SK-N-DZ (cell line): Measurements from ENCODE around the gene CASQ1.

Experiments
- DNase-seq: peaks from one replicate; pipeline ENCODE4 v3.0.0-alpha.2; 2015; ENCODE audit warnings: low spot score

The CASQ1 gene

DNA sequence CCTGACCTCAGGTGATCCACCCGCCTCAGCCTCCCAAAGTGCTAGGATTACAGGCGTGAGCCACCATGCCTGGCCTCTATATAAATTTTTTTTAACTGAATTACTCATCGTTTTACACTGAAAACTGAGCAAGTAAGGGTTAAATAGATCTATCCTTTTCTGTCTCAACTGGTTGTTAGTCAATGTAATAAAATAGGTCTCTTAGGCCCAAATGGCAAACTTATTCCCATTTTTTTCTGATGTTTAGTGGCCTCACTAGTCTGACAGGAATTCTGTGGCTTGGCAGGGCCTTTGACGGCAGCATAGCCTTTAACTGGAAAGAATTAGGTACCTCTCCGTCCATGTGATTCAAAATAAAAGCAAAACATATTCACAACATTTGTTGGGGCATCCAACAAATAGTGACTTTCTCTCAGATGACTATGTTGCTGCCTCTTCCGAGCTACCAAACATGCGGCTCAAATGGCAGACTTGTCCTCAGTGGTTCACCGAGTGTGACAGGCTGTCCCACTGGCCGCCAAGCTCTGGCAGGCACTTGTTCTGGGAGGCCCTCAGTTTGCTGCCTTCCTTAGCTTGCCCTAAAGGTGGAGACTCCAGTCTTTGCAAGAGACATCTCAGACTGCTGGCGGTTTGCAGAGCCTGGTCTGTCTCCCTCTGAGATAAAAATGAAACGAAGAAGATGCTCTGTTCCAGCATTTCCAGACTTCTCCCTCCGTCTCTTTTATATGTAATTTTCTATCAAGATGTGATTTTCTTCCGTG, 21.6 kb upstream of the CASQ1 start:
- DNase-seq = no peak

DNA sequence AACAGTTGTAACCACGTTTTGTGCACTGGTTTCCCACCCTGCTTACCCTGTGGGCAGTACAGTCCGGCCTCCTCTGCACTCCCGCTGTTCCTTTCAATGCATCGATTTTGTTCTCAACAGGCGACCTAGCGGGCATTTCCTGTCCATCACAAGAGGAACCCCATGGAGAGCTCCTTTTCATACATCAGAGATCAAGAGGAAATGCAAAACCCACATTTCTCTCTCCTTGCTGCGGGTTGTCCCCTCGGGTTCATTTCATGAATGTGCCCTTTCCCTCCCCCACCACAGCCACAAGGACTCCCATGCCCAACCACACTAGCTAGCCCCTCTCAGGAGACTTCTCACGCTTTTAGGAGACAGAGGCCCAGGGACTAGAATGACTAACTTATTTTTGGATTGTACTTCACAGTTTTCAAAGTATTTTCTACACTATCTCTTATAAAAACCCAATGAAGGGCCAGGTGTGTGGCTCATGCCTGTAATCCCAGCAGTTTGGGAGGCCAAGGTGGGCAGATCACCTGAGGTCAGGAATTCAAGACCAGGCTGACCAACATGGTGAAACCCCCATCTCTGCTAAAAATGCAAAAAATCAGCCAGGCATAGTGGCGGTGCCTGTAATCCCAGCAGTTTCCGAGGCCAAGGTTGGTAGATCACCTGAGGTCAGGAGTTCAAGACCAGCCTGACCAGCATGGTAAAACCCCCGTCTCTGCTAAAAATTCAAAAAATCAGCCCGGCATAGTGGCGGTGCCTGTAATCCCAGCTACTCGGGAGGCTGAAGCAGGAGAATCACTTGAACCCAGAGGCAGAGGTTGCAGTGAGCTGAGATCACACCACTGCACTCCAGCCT, 20.6 kb upstream of the CASQ1 start:
- DNase-seq = no peak

DNA sequence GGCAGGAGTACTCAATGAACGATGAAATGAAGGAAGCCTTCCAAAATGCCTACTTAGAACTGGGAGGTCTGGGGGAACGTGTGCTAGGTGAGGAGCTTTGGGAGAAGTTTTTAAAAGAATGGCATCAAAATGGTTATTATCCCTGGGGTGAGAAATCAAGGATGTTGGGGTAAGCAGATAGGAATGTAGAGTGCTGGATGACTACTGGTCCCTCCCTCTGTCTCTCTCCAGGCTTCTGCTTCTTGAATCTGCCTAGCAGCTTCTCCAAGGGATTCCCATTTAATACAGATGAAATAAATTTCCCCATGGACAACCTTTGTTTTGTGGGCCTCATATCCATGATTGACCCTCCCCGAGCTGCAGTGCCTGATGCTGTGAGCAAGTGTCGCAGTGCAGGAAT, 19.0 kb upstream of the CASQ1 start:
- DNase-seq = no peak

DNA sequence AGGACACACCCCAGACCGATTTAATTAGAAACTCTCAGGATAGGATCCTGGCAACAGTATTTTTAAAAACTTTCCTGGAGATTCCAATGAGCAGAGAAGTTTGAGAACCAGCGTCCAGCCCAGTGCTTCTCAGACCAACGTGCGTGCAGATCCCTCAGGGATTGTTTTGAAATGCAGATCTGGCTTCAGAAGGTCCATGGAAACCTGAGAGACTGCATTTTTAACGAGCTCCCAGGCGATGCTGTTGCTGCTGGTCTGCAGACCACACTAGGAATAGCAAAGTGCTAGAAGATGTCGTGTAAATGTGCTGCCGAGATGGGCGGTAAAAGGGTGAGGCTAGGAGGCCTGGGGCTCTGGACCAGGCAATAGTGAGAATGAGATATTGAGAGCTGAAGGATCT, 18.4 kb upstream of the CASQ1 start:
- DNase-seq = no peak

DNA sequence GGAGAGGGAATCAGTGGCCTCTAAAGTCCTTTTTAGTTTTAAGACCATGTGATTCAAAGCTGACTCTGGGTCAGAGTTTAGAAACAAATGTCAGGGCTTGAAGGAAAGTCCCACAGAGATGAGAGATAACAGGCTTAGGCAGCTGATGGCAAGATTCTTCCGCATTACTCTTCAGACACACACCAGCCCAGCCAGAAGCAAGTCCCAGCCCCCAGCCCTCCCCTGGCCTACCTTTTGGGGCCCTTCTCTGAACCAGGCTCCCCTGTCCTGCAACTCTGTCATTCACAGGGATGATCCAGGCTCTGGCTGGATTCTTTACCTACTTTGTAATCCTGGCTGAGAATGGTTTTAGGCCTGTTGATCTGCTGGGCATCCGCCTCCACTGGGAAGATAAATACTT, 13.1 kb upstream of the CASQ1 start:
- DNase-seq = no peak

DNA sequence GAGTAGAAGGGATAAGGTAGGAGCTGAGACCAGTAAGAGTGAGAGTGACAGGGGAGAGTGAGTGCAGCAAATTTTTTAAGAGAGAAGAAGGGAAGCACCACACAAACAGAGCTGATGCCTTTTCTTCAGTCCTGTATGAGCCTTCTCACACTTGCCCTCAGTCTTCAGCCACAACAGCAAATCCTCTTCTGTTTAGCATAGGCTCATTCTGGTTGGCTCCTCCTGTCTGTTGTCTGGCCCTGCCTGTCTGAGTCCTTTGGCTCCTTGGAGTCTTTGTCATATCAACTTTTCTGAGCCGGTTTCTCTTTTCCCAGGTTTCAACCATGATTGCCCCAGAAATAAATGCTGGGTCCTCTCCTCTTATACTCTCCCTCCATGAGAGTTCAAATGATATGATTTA, 12.7 kb upstream of the CASQ1 start:
- DNase-seq = no peak

DNA sequence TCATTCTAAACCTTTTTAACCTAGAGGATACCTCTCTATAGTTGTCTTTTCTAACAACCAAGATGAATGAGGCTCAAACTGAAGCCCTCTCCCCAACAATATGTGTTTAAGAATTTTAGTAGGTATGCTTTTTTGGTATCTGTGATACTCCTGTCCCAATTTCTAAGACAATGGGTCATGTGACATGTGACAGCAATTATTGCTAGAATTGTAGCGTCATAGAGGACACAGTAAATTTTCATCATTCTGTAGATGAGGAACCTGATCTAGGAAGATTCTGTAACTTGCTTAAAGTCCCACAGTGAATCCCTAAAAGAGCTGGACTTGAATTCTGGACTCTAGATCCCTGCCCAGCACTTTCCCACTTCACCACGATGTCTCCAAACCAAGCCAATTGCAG, 11.6 kb upstream of the CASQ1 start:
- DNase-seq = no peak

DNA sequence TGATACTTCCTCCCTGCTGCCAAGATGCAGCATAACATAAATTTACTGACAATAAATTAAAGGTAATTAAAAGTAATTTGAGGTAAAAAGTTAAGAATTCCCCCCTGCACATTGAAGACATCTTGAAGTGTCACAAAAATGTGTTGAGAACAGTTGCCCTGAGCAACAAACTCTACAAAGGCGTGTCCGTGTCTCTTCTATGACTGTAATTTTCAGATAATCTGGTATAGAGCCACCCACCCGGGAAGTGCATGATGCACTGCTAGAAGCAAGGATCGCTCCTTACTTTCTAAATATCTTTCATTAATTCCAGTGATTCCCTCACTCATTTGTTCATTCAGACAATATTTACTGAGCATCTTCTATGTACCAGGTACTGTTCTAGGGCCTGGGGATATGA, 11.0 kb upstream of the CASQ1 start:
- DNase-seq = no peak

DNA sequence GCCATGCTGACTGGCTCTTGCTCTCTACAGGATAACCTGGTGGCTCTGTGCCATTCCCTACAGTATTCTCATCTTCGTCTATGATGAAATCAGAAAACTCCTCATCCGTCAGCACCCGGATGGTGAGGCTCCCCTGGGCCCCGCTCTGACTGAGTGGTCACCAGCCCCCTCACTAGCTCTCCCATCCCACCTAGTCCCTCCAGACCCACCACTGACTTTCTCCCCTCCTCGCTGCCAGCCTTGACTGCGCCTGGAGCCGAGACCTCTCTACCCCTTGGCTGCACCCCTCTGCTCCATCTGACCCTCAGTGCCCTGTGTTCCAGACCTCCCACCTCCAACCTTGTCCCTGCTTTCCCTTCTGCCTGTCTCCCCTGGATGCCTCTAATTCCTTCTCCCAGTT, 4.1 kb upstream of the CASQ1 start:
- no peak for DNase-seq

DNA sequence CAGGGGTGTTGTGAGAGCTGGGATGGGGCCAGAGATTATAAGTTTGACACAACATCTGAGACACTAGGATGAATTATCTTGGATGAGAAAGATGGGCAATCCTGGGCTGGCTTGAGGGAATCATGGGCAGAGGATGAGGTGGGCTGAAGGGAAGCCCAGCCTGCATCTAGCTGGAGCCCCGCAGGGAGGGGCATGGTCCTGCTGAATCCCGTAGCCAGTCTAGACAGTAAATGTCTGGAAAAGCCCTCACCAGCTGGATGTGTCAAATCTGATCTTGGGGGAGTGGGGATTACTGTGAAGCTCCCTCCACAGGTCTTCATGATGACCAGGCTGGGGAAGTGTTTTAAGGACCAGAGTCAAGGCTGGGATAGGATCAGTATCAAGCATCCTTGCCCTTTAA, 3.6 kb upstream of the CASQ1 start:
- no peak for DNase-seq

DNA sequence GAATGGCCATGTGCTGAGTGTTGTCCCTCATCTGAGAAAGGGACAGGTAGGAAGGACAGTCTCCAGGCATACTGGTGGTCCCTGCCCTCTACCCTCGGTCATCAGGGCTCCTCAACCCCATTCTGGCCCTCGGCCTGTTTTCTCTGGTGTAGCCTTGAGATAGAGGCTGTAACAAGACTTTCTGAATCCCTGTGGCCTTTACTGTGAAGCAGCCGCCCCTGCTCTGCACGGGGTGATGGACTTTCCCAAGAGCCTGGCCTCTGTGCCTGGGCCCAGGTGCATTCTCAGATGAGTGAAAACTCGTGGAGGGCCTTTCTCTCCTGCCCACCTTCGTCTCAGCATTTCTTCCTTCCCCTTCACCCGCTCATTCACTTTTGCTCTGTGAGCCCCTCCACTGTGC, 3.0 kb upstream of the CASQ1 start:
- no peak for DNase-seq

DNA sequence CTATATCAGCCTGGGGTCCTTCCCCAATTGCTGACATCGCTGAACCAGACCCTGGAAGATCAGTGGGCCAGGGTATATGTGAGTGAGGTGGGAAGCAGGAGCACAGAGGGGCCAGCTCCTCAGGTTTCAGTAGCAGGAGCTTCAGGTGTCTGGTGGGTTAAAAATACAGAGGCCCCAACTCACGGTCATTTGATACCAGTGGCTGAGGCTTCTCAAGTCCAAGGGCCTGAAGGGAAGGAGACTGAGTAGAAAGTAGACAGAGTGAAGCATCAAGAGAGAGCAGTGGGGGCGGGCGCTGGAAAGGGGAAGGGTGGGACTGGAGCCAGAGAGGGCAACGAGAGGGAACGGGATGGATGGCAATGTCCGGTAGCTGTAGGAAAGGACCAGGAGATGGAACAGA, 2.0 kb upstream of the CASQ1 start:
- DNase-seq = no peak

DNA sequence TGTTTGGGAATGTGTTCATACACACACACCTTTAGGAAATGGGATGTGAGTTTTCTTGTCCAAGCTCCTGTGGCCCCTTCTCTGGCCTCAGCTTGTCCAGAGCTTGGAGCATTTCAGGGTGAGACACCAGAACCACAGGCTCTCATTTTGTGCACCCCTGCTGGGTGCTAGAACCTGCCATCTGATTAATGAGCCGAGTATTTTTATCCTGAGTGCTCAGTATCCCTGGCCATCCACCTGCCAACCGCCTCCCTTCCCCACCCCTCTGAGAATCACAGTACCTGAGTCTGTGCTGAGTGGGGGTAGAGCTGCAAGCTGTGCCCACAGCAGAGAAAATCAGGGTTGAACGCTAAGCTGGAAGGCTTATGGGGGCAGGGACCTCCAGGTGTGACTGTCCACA, 1.4 kb downstream of the CASQ1 start:
- DNase-seq = no peak

DNA sequence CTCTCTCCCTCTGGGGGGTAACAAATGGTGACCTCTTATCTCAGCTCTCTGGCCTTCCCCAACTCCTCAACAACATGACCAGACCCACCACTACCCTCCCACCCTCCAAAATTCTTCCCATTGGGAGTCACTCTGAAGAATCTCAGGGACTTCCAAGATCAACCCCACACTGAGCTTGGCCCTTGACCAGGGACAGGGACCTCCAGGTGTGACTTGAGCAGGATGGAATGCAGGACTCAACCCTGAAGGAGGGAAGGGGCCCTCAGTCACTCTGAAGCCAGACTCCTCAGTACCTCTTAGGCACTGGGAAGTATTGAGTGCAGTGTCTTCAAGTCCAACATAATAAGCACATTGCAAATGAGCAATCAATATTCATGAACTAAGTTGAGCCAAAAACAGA, 1.9 kb downstream of the CASQ1 start:
- DNase-seq = no peak

DNA sequence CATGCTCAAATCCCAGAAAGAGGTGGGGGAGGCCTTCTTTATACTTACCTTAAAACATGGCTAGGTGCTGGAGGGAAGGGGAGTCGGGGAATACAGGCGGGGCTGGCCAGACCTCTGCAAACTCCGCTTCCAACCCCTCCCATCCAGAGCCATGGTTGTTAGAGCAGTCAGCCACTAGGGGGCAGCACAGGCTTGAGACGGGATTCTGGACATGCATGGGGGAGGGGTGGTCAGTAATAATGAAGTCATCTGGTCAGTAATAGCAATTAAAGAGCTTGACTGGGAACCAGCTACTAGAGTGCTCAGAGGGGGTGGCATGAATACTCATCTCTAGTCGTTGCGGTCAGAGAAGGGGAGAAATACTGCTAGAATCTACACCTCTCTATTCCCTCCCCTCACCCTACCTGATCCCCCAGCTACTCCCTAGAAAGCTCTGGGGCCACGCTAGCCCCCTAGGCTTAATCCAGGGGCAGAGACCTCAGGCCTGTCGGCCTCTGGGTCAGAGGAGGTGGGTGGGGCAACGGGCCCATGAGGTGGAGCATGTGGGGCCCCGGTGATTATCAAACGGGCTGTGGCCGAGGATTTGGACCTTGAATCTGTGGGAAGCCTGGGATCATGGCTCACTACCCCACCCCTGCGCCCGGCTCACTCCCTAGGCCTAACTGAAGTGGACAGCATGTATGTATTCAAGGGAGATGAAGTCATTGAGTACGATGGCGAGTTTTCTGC, 2.9 kb downstream of the CASQ1 start:
- peak; percentile 84 for DNase-seq

DNA sequence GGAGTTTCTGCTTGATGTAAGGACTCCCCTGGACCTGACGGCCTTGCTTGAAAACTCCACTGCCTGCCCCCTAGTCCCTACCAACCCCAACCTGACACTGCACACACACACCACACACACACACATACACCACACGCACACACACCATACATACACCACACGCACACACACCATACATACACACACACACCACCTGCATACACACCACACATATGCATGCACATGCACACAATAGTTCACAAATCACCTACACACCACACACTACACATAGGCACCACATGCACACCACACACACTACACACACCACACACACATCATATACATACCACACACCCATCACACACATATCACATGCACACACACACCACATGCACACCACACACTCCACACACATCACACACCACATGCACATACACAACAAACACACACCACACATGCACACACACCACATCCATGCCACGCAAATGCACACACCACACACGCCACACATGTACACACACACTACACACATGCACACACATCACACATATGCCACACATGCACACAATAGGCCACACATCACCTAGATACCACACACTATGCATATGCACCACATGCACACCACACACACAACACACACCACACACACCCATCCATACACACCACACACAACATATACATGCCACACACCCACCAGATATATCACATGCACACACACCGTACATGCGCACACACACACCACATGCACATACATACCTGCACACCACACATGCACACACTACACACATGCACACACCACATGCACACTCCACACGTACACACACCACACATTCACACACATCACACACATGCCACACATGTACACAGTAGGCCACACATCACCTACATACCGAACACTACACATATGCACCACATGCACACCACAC, 3.7 kb downstream of the CASQ1 start:
- no peak for DNase-seq

DNA sequence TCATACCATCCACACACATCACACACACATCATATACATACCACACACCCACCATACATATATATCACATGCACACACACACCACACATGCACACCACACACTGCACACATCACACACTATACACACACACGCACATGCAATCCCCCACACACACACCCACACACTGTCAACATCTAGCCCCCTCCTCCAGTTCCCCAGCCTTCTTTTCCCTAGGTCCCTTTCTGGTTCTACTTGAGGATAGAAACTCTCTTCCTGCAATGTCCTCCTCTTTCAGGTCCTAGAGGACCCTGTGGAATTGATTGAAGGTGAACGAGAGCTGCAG, 4.3 kb downstream of the CASQ1 start:
- no peak for DNase-seq

DNA sequence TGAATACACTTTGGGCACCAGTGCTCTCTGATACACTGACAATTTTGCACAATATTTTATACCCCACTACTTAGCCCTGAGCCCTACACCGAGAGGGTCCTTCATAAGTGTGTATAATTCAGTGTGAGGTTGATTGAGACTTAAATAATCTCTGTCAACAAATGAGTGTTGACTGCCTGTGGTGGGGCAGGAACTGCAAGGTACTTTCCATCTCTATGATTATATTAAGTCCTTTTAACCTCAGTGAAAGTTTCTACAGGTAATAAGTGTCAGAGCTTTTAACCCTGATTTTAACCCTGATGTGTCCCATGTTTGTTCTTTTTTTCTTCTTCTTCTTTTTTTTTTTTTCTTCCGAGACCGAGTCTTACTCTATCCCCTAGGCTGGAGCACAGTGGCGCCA, 5.8 kb downstream of the CASQ1 start:
- no peak for DNase-seq

DNA sequence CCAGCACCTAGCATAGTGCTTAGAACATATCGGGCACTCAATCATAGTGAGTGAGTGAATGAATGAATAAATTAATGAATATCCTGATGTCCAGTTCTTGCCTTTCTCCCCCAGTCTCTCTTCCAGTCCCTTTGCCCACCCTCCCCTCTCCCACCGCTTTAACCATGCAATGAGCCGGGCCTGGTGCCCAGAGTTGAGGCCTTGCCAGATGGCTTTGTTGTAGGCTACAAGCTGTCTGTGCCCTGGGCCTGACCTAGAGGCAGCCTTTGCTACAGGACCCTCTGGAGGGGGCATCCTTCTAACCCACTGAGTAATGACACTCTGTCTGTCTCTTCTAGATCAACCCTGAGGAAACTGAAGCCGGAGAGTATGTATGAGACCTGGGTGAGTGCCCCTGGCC, 6.9 kb downstream of the CASQ1 start:
- DNase-seq = no peak

DNA sequence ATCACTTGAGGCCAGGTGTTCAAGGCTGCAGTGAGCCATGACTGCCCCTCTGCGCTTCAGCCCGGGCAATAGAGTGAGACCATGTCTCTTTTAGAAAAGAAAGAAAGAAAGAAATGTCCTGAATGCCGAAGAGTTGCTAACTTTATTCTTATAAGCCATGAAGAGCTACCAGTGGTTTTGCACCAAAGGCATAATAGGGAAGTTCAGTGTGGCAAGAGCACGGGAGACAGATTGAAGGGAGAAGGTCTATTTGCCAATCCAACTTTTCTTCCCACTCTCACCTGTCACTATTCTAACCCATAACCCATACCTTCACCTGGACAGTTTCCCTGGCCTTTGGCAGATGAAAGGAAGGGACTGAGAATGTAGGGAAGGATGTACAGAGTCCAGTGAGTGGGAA, 10.4 kb downstream of the CASQ1 start:
- no peak for DNase-seq

DNA sequence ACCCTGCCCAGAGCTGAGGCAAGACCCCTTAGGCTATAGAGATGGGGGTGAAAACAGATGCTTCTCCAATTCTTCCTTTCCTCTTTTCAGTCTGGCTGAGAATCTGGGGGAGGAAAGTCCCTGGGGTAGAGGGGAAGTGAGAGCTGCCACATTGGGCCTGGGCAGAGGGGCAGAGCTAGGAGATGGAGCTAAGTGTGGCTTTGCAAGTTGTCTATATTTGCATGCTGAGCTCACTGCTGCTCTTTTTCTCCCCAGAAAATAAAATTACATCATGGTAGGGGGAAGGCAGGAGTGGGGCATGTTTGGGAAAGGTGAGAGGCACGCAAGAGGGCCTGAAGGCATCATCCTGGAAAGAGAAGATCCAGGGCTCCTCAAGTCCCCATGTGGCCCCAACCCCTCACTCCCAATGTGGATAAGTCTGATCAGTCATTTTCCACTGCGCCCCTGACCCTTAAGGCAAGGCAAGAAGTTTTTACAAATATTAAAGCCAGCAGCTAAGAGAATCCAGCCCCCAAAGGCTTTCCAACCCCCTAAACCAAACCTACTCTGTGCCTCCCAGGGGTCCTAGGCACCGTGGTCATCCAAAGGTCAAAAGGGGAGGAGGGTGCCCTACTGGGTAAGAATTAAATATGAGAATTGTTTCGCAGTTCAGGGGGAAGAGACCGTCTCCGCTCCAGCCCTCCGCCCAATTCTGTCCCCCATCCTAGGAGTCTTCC, 14.3 kb downstream of the CASQ1 start:
- DNase-seq = no peak
